ENCODE data around the gene PYM1.

The PYM1 gene

DNA sequence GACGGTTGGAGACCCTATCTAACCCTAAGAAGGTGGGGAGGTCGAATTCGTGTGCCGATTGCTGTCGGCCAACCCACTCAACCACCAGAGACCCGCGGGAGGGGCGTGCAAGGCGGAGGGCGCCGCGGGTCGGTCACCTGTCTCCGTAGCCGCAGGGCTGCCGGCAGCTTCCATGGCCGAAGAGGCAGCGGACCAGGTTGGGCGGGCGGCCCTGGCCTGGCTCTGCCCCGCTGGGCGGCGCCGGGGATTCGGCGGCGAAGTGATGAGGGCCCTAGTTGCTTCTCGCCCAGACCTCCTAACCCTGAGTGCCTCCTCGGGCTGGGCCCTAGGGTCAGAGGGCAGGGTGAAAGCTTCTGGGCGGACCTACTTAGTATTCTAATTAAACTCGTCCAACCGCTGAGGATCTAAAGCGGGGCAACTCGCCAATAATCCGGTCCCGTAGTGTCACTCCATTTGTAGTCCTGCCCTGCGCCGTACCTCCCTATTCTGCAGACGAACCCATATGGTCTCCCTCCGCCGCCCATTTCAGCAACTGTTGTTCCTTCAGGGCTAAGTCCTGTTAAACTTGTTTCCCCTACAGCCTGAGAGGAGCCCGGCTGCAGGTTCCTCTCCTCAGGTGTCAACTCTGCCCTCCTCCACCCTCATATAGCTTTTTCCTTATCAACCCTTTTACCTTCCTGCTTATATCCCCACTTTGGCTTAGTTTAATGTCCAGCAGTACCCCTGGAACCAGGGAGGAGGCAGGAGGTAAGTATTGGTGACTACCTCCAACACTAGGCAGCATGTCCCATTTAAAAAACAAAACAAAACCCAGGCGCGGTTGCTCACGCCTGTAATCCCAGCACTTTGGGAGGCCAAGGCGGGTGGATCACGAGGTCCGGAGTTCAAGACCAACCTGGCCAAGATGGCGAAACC is at the start of gene PYM1:
TSS of gene PYM1 (minus strand) at position 307 of the 915 bp plus-strand sequence. CDS start at position 174, 133 bp downstream.
- H3K36me3 ChIP-seq (ENCODE audit: control insufficient read depth in 5 of 5, insufficient read depth in 5 of 5, low read length in 5 of 5) = peaks cover 0 to 2% (median 0%) of the 10 kb centered on the region in 5 donors
- peaks cover 0 to 4% (median 0%) of the 10 kb centered on the region in 5 donors for H3K27me3 ChIP-seq (ENCODE audit: control insufficient read depth in 5 of 5, insufficient read depth in 4 of 5, low read length in 5 of 5)
- peak within 1 kb of the TSS; percentile 78 to 97 (median 92) for H3K9ac ChIP-seq (ENCODE audit: low read length in 5 of 5)
- H3K27ac ChIP-seq (ENCODE audit: low read depth, low read length) = peak within 1 kb of the TSS; percentile 96
- peak within 1 kb of the TSS; percentile 91 to 100 (median 92) for H3K4me3 ChIP-seq (ENCODE audit: low read depth in 1 of 5, low read length in 5 of 5)
- peaks cover 3 to 56% (median 45%) of the 10 kb centered on the region in 5 donors for H3K4me1 ChIP-seq (ENCODE audit: control insufficient read depth in 5 of 5, insufficient read depth in 5 of 5, low read length in 5 of 5)
- H3K9me3 ChIP-seq (ENCODE audit: control insufficient read depth in 5 of 5, low read length in 5 of 5) = no peaks in the 10 kb centered on the region

- H3K27ac ChIP-seq (ENCODE audit: low read depth, low read length) = peak overlapping the region; percentile 85
- H3K4me3 ChIP-seq (ENCODE audit: low read depth in 1 of 5, low read length in 5 of 5) = peak overlapping the region; percentile 61 to 98 (median 85)
- peaks cover 14 to 38% (median 32%) of the 10 kb centered on the region in 5 donors for H3K4me1 ChIP-seq (ENCODE audit: control insufficient read depth in 5 of 5, insufficient read depth in 5 of 5, low read length in 5 of 5)
- peak overlapping the region; percentile 73 to 97 (median 94) for H3K9ac ChIP-seq (ENCODE audit: low read length in 5 of 5)
- no peaks in the 10 kb centered on the region for H3K27me3 ChIP-seq (ENCODE audit: control insufficient read depth in 5 of 5, insufficient read depth in 4 of 5, low read length in 5 of 5)
- H3K36me3 ChIP-seq (ENCODE audit: control insufficient read depth in 5 of 5, insufficient read depth in 5 of 5, low read length in 5 of 5) = peaks cover 0 to 9% (median 4%) of the 10 kb centered on the region in 5 donors
- H3K9me3 ChIP-seq (ENCODE audit: control insufficient read depth in 5 of 5, low read length in 5 of 5) = no peaks in the 10 kb centered on the region
Measured at GRCh38 chr12:55974308-55974730, 46.6 kb upstream of the PYM1 start.

DNA sequence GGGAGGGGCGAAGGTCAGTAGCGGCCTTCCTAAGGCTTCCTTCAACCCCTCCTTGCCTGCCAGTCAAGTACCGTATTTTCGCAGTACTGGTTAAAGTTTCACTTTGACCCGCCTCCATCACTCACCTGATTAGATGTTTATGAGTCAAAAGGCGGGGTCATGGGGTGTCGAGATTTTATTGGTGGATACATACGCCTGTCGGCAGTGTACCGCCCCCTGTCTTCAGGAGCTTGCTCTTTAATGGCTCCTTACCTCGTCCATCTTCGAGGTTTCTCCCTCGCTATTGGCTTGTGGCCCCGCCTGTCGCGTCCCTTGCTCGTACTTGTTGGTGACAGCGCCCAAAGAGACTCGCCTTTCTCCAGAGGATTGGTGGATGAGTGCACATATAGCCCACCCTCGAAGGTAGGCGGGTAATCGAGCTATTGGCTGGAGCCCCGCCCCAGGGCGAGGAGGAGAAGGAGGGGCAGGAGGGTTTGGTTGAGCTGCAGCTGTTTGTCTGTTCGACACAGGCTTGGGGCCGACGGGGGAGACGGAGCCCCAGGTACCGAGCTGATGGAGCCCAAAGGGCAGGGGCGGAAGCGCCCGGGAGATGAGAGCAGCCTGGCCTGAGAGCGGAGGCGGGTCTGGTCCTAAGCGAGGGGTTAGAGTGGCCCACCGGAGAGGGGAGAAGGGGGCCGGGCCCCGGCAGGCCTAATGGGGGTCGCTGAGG is 46.1 kb upstream of the PYM1 start, which contains the start of gene RAB5B:
TSS of gene RAB5B (plus strand) at position 480 of the 709 bp plus-strand sequence. CDS start 12,883 bp downstream, outside the sequence.
- Histone ChIP-seq H3K4me3 (ENCODE audit: low read depth in 1 of 5, low read length in 5 of 5) (peak within 1 kb of the TSS; percentile 85 to 98 (median 93)), H3K4me1 (ENCODE audit: control insufficient read depth in 5 of 5, insufficient read depth in 5 of 5, low read length in 5 of 5) (peaks cover 14 to 38% (median 29%) of the 10 kb centered on the region in 5 donors), H3K9me3 (ENCODE audit: control insufficient read depth in 5 of 5, low read length in 5 of 5) (no peaks in the 10 kb centered on the region), H3K27ac (ENCODE audit: low read depth, low read length) (peak within 1 kb of the TSS; percentile 88), H3K27me3 (ENCODE audit: control insufficient read depth in 5 of 5, insufficient read depth in 4 of 5, low read length in 5 of 5) (no peaks in the 10 kb centered on the region), H3K9ac (ENCODE audit: low read length in 5 of 5) (peak within 1 kb of the TSS; percentile 86 to 97 (median 96)), H3K36me3 (ENCODE audit: control insufficient read depth in 5 of 5, insufficient read depth in 5 of 5, low read length in 5 of 5) (peaks cover 0 to 9% (median 5%) of the 10 kb centered on the region in 5 donors)

- Histone ChIP-seq H3K4me1 (ENCODE audit: control insufficient read depth in 5 of 5, insufficient read depth in 5 of 5, low read length in 5 of 5) (peaks cover 14 to 38% (median 29%) of the 10 kb centered on the region in 5 donors), H3K9ac (ENCODE audit: low read length in 5 of 5) (peak overlapping the region; percentile 86 to 96 (median 91)), H3K27ac (ENCODE audit: low read depth, low read length) (peak overlapping the region; percentile 88), H3K4me3 (ENCODE audit: low read depth in 1 of 5, low read length in 5 of 5) (peak overlapping the region; percentile 77 to 98 (median 93)), H3K27me3 (ENCODE audit: control insufficient read depth in 5 of 5, insufficient read depth in 4 of 5, low read length in 5 of 5) (no peaks in the 10 kb centered on the region), H3K36me3 (ENCODE audit: control insufficient read depth in 5 of 5, insufficient read depth in 5 of 5, low read length in 5 of 5) (peaks cover 0 to 9% (median 5%) of the 10 kb centered on the region in 5 donors), H3K9me3 (ENCODE audit: control insufficient read depth in 5 of 5, low read length in 5 of 5) (no peaks in the 10 kb centered on the region)
Measured at GRCh38 chr12:55972911-55973598, 45.4 kb upstream of the PYM1 start.

GRCh38 chr12:55972456-55972855 is 44.8 kb upstream of the PYM1 start:
- peak overlapping the region; percentile 77 to 98 (median 93) for H3K4me3 ChIP-seq (ENCODE audit: low read depth in 1 of 5, low read length in 5 of 5)
- no peaks in the 10 kb centered on the region for H3K27me3 ChIP-seq (ENCODE audit: control insufficient read depth in 5 of 5, insufficient read depth in 4 of 5, low read length in 5 of 5)
- H3K27ac ChIP-seq (ENCODE audit: low read depth, low read length) = peak overlapping the region; percentile 88
- peak overlapping the region; percentile 86 to 96 (median 91) for H3K9ac ChIP-seq (ENCODE audit: low read length in 5 of 5)
- no peaks in the 10 kb centered on the region for H3K9me3 ChIP-seq (ENCODE audit: control insufficient read depth in 5 of 5, low read length in 5 of 5)
- peaks cover 14 to 38% (median 30%) of the 10 kb centered on the region in 5 donors for H3K4me1 ChIP-seq (ENCODE audit: control insufficient read depth in 5 of 5, insufficient read depth in 5 of 5, low read length in 5 of 5)
- H3K36me3 ChIP-seq (ENCODE audit: control insufficient read depth in 5 of 5, insufficient read depth in 5 of 5, low read length in 5 of 5) = peaks cover 0 to 9% (median 5%) of the 10 kb centered on the region in 5 donors

DNA sequence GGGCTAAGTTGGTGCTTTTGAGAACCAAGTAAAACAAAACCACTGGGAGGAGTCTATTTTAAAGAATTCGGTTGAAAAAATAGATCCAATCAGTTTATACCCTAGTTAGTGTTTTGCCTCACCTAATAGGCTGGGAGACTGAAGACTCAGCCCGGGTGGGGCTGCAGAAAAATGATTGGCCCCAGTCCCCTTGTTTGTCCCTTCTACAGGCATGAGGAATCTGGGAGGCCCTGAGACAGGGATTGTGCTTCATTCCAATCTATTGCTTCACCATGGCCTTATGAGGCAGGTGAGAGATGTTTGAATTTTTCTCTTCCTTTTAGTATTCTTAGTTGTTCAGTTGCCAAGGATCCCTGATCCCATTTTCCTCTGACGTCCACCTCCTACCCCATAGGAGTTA is 44.3 kb upstream of the PYM1 start:
- Histone ChIP-seq H3K9ac (ENCODE audit: low read length in 5 of 5) (no peak overlapping the region), H3K4me3 (ENCODE audit: low read depth in 1 of 5, low read length in 5 of 5) (no peak overlapping the region), H3K27ac (ENCODE audit: low read depth, low read length) (peak overlapping the region; percentile 88)

DNA sequence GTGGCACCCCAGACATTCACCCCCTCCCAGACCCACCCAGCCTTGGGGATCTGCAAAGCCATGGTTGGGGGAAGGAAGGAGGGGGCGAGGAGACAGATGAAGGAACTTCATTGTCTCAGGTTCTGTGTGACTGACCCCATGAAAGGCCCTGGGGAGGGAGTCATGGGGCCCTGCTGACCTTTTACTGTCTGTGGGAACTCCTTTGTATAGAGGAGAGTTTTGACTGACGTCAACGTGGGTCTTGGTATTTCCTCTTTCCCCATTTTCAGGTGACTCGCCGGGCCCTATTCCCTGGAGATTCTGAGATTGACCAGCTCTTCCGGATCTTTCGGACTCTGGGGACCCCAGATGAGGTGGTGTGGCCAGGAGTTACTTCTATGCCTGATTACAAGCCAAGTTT is 43.1 kb upstream of the PYM1 start:
- Histone ChIP-seq H3K4me1 (ENCODE audit: control insufficient read depth in 5 of 5, insufficient read depth in 5 of 5, low read length in 5 of 5) (peaks cover 14 to 40% (median 38%) of the 10 kb centered on the region in 5 donors), H3K4me3 (ENCODE audit: low read depth in 1 of 5, low read length in 5 of 5) (no peak overlapping the region), H3K9me3 (ENCODE audit: control insufficient read depth in 5 of 5, low read length in 5 of 5) (no peaks in the 10 kb centered on the region), H3K36me3 (ENCODE audit: control insufficient read depth in 5 of 5, insufficient read depth in 5 of 5, low read length in 5 of 5) (peaks cover 0 to 9% (median 4%) of the 10 kb centered on the region in 5 donors), H3K27ac (ENCODE audit: low read depth, low read length) (no peak overlapping the region), H3K9ac (ENCODE audit: low read length in 5 of 5) (no peak overlapping the region), H3K27me3 (ENCODE audit: control insufficient read depth in 5 of 5, insufficient read depth in 4 of 5, low read length in 5 of 5) (no peaks in the 10 kb centered on the region)

More for the DNA sequence above, 44.3 kb upstream of the PYM1 start:
- Histone ChIP-seq H3K9me3 (ENCODE audit: control insufficient read depth in 5 of 5, low read length in 5 of 5) (no peaks in the 10 kb centered on the region), H3K27me3 (ENCODE audit: control insufficient read depth in 5 of 5, insufficient read depth in 4 of 5, low read length in 5 of 5) (no peaks in the 10 kb centered on the region), H3K4me1 (ENCODE audit: control insufficient read depth in 5 of 5, insufficient read depth in 5 of 5, low read length in 5 of 5) (peaks cover 14 to 41% (median 32%) of the 10 kb centered on the region in 5 donors), H3K36me3 (ENCODE audit: control insufficient read depth in 5 of 5, insufficient read depth in 5 of 5, low read length in 5 of 5) (peaks cover 0 to 9% (median 5%) of the 10 kb centered on the region in 5 donors)

DNA sequence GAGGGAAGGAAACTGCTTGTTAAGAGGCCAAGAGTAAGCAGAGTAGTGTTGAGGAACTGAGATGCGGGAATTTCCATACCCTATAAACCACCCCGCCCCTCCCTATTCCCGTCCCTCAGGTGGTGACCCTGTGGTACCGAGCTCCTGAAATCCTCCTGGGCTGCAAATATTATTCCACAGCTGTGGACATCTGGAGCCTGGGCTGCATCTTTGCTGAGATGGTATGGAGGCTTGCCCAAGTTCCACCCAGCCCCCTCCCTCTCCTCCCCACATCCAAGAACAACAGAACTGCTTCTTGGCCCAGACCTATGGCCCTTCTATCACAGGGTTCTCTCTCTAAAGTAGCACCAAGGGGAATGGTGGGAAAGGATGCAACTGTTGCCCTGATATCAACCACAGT is 41.7 kb upstream of the PYM1 start:
- H3K9ac ChIP-seq (ENCODE audit: low read length in 5 of 5) = no peak overlapping the region
- H3K4me3 ChIP-seq (ENCODE audit: low read depth in 1 of 5, low read length in 5 of 5) = no peak overlapping the region
- H3K36me3 ChIP-seq (ENCODE audit: control insufficient read depth in 5 of 5, insufficient read depth in 5 of 5, low read length in 5 of 5) = peaks cover 0 to 9% (median 4%) of the 10 kb centered on the region in 5 donors
- H3K9me3 ChIP-seq (ENCODE audit: control insufficient read depth in 5 of 5, low read length in 5 of 5) = no peaks in the 10 kb centered on the region
- H3K4me1 ChIP-seq (ENCODE audit: control insufficient read depth in 5 of 5, insufficient read depth in 5 of 5, low read length in 5 of 5) = peaks cover 10 to 33% (median 28%) of the 10 kb centered on the region in 5 donors
- H3K27ac ChIP-seq (ENCODE audit: low read depth, low read length) = no peak overlapping the region
- no peaks in the 10 kb centered on the region for H3K27me3 ChIP-seq (ENCODE audit: control insufficient read depth in 5 of 5, insufficient read depth in 4 of 5, low read length in 5 of 5)

Measured in subcutaneous abdominal adipose tissue (tissue), 5 donors.